NCI-H2227 (cell line): Measurements from ENCODE around the gene NEU4.
"Not testable (repeated sequence)": the region's sequence is repeated elsewhere in the genome, so short reads cannot be mapped to it uniquely, and the experiment has no call there.

Source experiments
- DNase-seq: peaks from one replicate; lab custom pipeline; 2025; ENCODE audit not compliant: unreplicated experiment; lab: John Stamatoyannopoulos, UW

NEU4 gene

DNA sequence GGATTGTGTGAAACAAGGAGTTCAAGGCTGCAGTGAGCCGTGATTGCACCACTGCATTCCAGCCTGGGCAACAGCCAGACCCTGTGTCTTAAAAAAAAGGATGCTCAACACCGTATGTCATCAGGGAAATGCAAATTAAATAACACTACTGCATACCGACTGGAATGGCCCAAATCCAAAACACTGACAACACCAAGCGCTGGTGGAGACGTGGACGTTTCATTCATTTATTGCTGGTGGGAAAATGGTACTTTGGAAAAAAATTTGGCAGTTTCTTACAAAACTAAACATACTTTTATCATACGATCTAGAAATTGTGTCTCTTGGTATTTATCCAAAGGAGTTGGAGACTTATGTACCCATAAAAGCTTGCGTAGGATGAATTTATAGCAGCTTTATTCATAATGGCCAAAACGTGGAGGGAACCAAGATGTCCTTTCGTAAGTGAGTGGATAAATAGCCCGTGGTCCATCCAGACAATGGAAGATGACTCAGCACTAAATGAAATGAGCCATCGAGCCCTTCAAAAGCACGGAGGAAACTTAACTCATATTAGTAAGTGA is 24.2 kb downstream of the NEU4 start:
- no peak for DNase-seq

DNA sequence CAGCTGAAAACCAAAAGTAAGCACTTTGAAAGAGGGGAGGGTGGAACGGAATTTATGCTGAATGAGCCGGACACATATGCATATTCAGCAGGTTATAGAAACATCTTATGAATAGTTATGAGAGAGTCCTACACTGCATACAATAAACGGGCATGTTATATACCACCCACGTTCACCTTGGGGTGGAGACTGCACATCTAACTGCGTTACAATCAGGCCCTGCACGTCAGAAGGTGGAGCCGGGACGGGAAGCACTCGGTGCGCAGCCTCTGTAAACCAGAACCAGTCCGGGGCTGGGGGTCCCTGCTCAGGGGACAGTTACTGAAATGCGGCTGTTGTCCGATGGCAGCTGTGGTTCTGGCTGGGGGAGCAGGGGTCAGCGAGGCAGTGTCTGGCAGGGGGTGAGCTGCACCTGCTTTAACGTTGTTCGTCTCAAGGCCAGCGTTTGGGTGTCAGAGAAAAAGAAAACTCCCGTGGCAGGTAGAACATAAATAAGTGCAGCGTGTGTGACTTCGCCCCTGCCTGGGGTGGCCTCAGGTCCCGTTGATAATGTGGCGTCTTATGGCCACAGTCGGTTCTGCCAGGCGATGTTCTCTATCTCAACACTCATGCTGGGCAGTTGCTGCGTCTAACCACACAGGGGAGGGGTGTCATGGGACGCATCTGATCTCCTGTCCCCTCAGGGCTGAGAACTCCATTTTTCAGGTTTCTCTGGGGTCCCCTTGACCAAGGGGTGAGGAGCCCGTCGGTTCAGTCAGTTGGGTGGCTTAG is 24.9 kb downstream of the NEU4 start:
- DNase-seq = not testable (repeated sequence)

DNA sequence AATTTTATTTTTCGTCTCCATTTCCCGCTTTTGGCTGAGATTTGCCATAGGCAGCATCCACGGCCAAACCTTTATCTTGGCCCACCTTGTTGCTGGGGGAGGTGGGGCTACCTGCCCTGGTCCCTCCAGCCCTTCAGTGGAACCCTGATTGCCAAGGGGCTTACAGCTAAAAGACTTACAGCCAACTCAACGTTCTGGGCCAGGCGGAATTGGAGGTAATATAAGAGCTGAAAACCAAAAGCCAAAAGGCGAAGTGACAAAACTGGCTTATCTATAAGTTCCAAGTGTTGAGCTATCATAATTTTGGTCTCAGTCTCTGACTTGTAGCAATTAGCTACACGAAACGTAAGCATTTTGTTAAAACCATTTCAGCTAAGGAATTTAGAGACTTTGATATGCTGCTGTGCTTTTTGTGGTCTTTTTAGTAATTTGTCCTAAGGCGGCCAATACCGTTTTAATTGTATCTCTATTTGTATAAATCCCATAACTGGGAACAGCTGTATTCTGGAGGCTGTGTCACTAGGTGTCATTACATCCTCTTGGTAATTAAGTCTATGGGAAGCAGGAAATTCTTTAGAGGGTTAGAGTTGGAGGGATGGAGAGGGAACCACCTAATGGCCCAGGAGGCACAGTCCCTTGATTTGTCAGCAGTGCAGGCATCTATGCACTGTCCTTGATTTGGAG is 25.7 kb downstream of the NEU4 start:
- no peak for DNase-seq

DNA sequence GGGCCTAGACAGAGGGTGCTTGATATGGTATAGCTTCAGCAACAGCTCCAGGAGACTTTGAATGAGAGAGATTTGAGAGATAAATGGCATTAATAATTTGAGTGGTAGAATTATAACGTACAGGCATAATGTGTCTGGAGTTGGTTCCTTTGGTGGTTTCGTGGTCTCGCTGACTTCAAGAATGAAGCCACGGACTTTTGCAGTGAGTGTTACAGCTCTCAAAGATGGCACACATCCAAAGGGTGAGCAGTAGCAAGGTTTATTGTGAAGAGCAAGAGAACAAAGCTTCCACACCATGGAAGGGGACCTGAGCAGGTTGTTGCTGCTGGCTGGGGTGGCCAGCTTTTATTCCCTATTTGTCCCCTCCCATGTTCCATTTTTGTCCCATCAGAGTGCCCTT is 26.6 kb downstream of the NEU4 start:
- DNase-seq = no peak

DNA sequence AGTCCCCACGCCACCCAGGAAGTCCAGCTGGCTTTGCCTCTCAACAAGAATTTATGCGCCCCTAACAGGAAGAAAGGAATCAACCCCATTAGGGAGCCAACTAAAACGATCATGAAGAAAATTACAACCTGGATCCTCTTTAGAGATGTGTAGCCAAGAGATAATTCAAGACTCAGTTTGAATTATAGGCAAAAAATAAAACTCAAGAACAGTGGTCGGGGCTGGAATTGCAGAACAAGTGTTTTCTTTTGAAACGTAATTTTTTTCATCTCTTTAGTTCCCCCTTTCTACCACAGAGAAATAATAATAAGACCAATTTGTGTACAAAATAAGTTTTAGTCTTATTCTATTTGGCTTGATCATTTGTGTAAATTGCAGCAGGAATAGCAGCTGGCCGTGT is 27.3 kb downstream of the NEU4 start:
- no peak for DNase-seq

DNA sequence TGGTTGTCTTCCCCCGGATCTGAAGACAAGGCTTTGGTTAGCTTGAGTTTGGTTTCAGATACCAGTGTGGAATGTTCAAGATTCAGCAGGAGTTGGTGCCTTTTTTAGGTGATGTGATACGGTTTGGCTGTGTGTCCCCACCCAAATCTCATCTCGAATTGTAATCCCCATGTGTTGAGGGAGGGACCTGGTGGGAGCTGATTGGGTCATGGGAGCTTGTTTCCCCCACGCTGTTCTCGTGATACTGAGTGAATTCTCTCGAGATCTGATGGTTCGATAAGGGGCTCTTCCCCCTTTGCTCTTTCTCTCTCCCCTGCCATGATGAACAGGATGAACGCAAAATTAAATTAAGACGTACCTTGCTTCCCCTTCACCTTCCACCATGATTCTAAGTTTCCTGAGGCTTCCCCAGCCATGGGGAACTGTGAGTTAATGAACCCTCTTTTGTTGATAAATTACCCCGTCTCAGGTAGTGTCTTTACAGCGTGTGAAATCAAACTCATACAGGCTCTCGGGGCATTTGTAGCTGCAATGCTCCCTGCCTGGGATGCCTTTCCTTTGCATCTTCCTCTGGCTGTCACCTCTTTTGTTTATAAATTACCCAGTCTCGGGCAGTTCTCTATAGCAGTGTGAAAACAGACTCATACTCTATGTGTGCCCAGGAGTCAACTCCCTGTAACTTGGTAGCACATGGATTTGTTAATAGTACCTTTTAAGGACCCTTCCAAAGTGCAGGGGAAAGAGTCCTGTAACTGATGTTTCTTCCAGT is 28.4 kb downstream of the NEU4 start:
- DNase-seq = no peak

DNA sequence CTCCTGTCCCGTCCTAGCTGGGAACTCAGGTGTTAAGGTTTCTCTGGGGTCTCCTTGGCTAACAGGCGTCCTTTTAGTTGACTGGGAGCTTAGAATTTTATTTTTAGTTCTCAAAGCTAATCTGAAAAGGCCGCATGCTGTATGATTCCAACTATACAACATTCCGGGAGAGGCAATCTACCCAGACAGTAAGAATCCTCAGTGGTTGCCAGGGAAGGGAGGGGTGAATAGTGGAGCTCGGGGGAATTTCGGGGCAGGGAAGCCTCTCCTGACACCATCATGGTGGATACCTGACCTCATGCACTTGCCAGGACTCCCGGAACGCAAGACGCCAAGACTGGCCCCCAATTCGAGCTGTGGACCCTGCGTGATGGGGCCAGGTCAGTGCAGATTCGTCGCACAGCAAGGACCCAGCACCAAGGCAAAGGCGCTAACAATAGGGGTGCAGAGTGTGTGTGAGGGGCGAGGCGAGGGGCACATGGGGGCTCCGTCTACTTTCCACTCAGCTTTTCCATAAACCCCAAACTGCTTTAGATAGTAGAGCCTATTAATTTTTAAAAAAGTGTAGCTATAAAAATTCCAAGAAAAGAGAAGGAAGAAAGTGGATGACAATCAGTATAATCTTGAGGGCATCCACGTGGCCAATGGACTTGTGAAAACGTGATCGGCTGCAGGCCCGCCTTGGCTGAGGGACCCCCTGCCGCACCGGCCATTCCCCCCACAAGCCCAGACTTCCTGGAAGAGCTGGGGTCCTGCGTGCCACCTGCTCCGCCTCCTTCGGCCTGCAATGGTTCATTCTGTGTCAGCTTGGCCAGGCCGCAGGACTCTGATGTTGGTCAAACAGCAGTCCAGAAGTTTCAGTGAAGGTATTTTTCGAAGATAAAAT is 32.4 kb downstream of the NEU4 start:
- no peak for DNase-seq

DNA sequence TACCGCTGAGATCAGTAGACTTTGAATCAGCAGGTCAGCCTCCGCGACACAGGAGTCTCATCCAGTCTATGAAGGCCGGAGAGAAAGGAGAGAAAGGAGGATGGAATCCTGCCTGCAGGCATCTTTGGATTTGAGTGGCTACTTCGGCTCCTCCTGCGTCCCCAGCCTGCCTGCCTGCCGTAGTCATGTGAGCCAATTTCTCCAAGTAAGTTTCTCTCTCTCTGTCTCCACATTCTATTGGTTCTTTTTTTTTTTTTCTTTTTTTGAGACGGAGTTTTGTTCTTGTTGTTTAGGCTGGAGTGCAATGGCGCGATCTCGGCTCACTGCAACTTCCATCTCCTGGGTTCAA is 33.0 kb downstream of the NEU4 start:
- DNase-seq = no peak

DNA sequence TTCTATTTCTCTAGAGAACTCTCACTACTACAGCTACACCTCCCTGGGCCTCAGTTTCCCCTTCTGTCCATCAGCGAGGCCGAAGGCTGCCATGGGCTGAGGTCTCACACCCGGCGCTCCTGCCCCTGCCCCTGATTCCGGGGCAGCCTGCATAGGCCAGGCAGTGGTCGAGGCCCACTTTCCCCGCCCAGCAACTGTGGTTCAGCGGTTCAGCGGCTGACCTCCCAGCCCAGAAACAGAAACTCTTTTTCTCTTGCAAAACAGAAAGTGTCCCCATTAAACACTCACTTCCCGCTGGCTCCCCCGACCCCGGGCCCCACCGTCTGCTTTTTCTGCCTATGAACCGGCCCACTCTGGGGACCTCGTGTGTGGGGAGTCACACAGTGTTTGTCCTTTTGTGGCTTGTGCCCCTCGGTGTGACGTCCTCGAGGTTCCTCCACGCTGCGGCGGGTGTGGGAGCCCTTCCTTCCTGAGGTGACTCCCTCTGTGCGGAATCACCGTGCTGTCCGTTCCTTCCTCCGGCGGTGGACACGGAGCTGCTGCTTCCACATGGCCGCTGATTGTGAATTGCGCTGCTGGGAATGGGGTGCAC is 33.7 kb downstream of the NEU4 start:
- DNase-seq = no peak

DNA sequence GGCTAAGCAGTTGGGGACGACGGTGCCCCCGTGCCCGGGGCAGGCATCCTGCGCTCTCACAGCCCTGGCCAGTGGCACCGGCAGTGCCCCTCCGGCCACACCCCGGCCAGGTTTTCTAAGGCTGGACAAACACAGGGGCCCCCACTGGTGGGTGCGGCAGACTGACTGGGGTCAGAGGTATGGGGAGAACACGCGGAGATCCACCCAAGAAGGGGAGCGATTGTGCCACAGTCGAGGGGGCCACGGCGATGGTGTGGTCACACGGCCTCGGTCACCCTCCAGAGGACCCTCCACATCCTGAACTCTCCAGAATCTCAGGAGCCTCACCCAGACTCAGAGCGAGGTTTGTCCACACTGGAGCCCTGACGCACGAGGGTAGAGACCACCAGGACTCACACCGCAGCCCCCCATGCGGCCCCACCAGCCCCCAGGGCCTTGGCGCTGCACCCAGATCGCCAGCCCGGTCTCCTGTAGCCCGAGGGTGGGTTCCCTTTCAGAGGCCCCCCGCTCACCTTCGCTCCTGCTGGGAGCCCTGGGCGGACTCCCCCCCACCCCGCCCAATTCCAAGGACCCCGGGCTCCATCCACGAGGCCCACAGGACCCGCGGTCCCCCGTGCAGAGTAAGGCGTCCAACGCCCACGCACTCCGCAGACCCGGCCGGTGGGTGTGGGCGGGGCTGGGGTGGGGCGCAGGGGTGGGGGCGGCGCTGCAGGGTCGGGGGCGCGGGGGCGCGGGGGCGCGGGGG is 34.5 kb downstream of the NEU4 start:
- DNase-seq = no peak

DNA sequence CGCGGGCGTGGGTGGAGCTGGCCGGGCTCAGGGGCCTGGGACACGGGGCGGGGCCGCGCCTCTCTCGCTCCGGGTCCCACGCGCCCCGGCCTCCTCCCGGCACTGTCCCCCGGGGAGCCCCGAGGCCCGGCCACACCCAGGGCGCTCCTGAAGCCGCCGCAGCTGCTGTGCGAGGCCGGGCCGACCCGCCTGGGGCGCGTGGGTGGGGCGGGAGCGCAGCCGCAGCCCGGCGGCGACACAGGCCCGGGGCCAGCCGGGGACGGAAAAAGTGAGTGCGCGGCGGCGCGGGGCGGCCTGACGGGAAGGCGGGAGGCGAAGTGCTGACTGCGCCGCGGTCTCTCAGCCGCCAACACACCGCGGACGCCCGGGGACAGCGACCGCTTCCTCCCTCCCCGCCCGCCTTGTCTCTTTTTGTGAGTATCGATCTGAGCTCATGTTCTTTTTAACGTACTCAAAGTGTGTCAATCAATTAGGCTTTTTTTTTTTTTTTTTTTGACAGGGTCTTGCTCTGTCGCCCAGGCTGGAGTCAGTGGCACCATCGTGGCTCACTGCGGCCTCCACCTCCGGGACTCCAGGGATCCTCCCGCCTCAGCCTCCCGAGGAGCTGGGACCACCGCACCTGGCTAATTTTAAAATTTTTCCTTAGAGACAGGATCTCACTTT is 35.2 kb downstream of the NEU4 start:
- DNase-seq = peak; percentile 64

DNA sequence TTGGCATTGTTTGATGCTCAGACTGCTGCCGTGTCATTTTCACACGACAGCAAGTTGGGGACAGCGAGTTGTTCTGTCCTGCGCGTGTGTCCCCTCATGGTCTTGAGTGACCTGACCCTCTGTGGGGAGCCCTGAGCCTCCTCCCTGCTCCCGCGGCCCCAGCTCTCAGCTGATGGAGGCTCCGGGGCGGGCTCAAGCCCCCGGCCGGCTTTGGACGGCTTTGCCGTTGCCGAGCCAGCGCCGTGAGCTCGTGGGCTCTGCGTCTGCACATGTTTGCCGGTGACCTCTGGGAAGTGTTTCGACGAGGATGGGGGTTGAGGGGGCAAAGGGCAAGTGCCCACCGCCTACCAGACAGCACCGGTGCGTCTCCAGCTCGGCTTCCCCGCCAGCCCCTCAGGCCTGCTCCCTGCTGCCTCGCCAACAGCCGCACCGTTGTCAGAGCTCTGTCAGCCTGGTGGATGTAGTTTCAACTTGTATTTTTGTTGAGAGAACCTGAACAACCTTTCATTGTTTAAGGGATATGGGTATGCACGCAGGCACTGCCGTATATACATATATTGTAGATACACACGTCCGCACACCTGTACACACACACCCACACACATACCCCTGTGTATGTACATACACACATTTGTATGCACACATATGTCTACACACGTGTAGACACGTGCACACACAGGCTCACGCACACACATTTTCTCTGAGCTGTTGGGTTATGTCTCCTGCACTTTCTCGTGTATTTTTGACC is 36.0 kb downstream of the NEU4 start:
- DNase-seq = no peak

DNA sequence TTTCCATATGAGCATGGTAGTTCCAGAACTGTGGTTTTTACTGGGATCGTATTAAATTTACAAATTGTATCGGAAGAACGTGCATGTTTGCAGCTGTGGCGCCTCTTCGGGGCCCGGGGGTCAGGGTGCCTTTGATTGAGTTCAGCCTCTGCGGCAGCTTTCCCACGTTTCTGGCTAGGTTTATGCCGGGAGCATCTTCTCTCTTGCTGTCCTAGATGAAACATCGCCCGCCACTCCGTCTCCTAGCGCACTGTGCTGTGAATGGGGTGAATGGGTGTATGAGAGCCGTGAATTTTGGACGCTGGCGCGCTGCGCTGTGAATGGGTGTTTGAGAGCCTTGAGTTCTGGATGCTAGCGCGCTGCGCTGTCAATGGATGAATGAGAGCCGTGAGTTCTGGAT is 37.4 kb downstream of the NEU4 start:
- no peak for DNase-seq

DNA sequence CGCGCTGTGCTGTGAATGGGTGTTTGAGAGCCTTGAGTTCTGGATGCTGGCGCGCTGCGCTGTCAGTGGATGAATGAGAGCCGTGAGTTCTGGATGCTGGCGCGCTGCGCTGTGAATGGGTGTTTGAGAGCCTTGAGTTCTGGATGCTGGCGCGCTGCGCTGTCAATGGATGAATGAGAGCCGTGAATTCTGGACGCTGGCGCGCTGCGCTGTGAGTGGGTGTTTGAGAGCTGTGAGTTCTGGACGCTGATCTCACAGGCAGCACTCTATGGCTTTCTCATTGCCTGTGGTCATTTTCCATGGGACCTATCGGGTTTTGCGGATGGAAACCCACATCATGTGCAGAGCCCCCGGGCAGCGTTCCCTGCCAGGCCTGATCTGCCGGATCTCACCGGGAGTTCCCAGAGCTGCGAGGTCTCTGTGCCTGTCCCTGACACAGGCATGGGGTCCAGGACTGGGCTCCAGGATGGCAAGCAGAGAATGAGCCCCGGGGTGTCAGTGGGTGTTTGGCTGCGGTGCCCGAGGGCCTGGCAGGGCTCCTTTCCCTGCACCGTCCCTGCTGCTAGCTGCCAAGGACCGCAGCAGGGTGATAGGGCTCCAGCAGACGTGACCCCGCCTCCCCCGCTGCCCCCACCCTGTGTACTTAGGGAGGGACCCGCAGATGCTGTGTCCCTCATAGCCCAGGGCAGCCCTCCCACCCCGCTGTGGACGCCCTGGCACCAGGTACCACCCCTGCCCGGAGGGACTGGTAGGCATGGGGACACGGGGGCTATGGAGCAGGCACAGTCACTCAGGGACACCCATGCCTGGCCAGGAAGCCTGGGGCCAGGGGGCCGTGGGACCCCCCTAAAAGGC is 40.0 kb downstream of the NEU4 start:
- DNase-seq = no peak

DNA sequence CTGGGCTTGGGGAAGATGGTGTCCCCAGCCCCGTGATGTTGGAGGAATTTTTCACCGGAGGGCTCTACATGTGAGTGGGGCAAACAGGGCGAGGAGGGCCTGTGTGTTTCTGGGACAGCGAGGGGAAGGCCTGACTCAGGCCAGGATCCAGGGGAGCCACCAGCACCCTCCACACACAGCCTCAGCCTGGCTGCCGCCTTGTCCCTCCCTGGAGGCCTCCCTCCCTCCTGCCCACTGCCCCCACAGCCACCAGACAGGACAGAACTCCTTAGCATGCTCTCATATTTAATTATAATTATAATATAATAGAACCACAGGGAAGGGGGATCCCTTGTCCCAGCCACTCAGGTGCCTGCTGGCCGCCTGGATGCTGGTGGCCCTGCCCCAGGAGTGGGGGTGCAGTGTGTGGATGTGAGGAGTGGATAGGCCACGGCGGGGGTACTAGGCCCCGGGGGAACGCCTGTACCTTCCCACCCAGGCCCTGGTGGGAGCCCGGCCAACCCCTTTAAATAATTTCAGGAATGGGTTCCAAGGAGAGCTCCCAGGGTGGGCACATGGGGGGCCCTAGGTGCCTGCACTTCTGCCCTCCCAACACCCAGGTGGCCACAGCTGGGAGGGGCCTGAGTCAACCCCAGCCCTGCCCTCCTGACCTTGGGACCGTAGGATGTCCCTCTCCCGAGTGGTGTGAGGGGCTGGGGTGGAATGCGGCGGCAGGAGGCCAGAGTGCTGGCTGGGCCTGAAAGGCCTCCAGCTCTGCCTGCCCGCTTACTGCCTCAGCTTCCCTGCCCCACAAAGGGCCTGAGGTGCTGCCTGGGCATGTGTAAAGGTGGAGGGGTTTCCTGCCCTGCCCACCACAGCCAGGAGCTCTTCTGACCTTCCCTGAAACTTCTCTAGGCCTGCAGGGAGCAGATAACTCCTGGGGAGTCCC is 40.9 kb downstream of the NEU4 start:
- no peak for DNase-seq

DNA sequence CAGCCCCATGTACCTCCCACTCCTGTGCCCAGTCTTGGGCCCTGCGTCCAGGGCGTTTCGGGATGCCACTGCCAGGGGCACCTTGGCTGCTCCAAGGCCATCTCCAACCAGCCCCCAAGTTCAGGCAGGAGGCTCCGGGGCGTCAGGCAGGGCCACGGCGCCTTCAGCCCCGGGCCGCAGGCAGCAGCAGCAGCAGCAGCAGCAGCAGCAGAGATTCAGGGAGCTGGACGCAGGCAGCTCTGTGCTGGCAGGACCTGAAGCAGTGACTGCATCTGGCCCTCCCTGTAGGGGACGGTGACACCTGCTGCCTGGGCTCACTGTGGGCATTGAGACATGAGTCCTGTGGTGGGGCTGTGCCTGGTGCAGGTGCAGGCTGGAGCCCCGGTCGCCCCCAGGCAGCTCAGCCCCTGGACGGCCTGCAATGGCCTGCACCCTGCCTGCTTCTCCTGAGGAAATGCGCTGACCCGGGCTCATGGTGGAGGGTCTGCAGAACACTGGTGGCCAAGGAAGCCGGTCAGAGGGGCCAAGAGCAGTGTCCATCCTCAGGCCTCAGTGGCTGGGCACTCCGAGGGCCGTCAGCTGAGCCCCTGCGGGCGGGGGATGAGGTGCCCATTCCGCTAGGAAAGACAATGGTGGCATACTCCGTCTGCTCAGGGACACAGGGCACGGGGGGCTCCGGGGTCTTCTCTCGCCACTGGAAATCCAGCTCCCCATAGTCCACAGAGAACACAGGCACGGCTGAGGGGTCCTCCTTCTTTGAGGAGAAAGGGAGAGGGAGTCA is 41.7 kb downstream of the NEU4 start:
- no peak for DNase-seq
